ENCODE measurements around the gene LSM14B.
"Not testable (repeated sequence)": the region's sequence is repeated elsewhere in the genome, so short reads cannot be mapped to it uniquely, and the experiment has no call there.

LSM14B gene

GRCh38 chr20:62147528-62147927 lies 25.3 kb downstream of the LSM14B start:
- no peak for DNase-seq

- not testable (repeated sequence) for DNase-seq
Measured at GRCh38 chr20:62148383-62148782, 26.1 kb downstream of the LSM14B start.

- no peak for DNase-seq
Measured at GRCh38 chr20:62148908-62149314, 26.6 kb downstream of the LSM14B start.

- DNase-seq, result no peak
Measured at GRCh38 chr20:62149532-62150309, 27.4 kb downstream of the LSM14B start.

GRCh38 chr20:62150310-62150575 lies 28.0 kb downstream of the LSM14B start:
- DNase-seq, result no peak

- DNase-seq, result no peak
Measured at GRCh38 chr20:62151225-62151624, 28.9 kb downstream of the LSM14B start.

- no peak for DNase-seq
Measured at GRCh38 chr20:62151835-62152364, 29.6 kb downstream of the LSM14B start.

- no peak for DNase-seq
Measured at GRCh38 chr20:62155428-62156253, 33.4 kb downstream of the LSM14B start.

- no peak for DNase-seq
Measured at GRCh38 chr20:62156254-62156556, 33.9 kb downstream of the LSM14B start.

- peak; percentile 71 for DNase-seq
Measured at GRCh38 chr20:62156592-62157386, 34.5 kb downstream of the LSM14B start.

- DNase-seq, result no peak
Measured at GRCh38 chr20:62157387-62158087, 35.3 kb downstream of the LSM14B start.

GRCh38 chr20:62158088-62158400 lies 35.8 kb downstream of the LSM14B start:
- no peak for DNase-seq

GRCh38 chr20:62158541-62158940 lies 36.3 kb downstream of the LSM14B start:
- no peak for DNase-seq

GRCh38 chr20:62159052-62159451 lies 36.8 kb downstream of the LSM14B start:
- no peak for DNase-seq

GRCh38 chr20:62159839-62160238 lies 37.6 kb downstream of the LSM14B start:
- DNase-seq, result no peak

- DNase-seq, result no peak
Measured at GRCh38 chr20:62160253-62160652, 38.0 kb downstream of the LSM14B start.

- DNase-seq, result no peak
Measured at GRCh38 chr20:62160876-62161275, 38.6 kb downstream of the LSM14B start.

GRCh38 chr20:62161347-62161746 lies 39.1 kb downstream of the LSM14B start:
- DNase-seq, result no peak

- DNase-seq, result no peak
Measured at GRCh38 chr20:62162765-62163484, 40.6 kb downstream of the LSM14B start.

GRCh38 chr20:62163485-62163865 lies 41.2 kb downstream of the LSM14B start:
- no peak for DNase-seq

GRCh38 chr20:62163986-62164762 lies 41.9 kb downstream of the LSM14B start:
- no peak for DNase-seq

All from right forelimb (tissue), 1 donor.